HG03139 (cell line): Measurements from ENCODE around the gene SETD1B.
"Not testable (repeated sequence)": the region's sequence is repeated elsewhere in the genome, so short reads cannot be mapped to it uniquely, and the experiment has no call there.

ENCODE experiments used
- ATAC-seq: cut with Tn5 transposase; IDR thresholded peaks from one replicate; pipeline ENCODE4 v1.9.1; 2021; ENCODE audit not compliant: unreplicated experiment

SETD1B gene

DNA sequence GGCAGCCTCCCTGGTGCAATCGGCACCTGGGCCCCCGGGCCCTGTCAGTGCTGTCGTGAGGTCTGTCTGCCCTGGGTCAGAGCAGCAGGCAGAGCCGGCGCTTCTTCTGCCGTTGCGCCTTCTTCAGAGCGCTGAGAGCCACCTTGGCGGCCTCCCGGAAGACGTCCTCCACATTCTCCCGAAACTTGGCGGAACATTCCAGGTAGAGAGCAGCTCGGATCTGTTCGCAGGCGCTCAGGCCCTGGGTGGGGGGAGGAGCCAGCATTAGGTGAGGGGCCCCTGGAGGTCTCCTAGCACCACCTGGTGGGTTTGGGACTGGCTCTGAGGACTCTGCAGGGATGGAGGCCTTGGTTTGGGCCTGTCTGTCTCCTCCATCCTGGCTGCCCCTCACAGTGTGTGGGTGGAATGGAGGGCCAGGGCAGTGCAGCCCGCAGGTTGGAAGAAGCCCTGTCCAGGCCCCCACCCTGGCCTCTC lies 24.4 kb upstream of the SETD1B start:
- ATAC-seq: no peak

DNA sequence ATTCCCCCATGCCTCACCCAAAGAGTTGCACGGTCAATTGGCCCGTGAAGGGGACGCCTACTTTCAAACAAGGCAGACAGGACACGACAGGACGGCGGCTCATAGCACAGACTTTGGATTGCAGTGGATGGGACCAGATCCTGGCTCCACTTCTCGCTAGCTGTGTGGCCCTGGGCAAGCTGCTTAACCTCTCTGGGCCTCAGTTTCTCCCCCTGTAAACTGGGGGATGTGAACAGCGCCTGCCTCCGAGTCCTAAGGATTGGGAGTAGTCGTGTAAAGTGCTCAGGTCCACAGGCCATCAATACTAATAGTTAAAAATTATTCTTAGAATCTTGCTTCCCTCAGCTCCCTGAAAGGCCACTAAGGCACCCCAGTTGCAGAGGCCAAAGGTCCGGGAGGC lies 23.4 kb upstream of the SETD1B start:
- no peak for ATAC-seq

DNA sequence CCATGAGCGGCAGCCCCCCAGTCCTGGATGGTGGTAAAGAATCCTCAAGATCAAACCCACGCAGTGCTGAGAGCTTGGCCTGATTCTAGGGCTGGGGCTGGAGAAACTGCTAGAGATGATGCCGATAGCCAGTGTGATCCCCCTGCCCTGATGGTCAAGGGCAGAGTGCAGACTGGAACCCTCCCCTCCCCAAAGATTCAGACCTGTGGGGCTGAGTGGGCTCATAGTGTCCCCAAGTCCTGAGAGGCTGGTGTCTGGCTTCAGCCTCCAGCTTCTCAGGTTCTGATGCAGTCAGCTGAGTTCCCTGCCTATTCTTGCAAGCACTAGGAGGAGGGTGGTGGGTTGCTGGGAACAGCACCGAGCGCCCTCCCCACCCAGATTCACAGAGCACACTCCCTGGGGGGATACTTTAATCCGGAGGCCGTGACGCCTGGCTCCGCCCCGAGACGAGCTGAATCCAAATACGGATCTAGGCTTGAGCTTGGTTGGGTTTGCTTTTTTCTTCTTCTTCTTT lies 22.3 kb upstream of the SETD1B start:
- ATAC-seq: no peak

DNA sequence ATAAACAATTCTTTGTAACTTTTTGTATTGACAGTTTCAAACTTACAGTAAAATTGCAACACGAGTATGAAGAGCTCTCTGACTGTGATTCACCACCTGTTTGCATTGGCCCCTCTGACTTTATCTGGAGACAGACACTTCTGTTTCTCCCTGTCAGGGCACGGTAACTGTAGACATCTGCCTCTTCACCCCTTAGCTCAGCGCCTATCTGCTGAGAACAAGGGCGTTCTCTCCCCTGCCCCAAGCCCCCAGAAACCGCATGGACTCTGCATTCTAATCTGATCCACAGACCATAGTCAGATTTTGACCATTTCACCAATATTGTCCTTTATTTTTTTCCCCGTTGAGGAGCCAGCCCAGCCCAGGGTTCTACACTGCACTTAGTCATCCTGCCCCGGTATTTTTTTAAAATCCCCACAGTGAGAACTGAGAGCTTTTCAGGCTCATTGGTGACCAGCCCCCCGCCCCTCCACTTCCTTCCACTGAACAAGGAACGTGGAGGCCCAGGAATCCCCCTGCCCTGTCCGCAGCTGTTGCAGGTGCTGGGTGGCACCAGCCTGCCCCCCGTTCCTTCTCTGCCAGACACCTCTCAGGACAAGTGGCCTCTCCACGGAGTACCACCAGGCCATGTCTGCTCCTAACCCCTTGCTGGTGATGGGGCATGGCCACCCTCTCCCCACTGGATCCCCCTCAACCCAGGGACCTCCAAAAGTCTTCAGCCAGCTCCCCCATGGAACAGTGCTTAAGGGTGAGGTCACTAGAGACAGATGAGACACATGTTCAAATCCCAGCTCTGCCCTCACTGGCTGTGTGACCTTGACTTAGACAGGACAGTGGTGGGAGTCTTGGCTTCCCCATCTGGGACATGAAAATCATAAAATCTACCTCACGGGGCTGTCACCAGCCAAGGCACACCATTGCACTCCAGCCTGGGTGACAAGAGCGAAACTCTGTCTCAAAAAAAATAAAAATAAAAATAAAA lies 21.5 kb upstream of the SETD1B start:
- no peak for ATAC-seq

DNA sequence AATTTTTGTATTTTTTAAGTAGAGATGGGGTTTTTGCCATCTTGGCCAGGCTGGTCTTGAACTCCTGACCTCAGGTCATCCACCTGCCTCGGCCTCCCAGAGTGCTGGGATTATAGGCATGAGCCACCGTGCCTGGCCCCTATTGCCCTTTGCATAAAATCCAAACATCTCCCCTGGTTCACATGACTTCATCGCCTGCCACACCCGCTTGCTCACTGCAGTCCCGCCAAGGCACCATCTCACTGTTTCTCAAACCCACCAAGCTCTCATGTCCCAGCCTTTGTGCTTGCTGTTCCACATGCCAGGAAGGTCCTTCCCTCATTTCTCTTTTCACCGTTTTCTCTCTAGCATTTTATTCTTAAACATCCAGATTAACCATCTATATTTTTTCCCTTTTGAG lies 20.0 kb upstream of the SETD1B start:
- no peak for ATAC-seq

DNA sequence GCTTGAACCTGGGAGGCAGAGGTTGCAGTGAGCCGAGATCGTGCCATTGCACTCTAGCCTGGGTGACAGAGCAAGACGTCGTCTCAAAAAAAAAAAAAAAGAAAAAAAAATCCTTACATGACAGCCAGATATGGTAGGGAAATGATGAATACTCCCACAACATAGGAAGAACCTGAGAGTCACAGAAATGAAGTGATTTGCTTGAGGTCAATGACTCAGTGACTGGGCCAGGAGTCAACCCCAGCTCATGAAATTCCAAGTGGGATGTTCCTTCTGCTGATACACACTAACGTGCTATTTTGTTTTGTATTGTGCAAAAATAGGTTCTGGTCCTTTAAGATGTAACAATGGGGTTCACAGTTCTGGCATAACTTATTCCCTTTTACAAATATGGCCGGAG lies 19.3 kb upstream of the SETD1B start:
- ATAC-seq: no peak

DNA sequence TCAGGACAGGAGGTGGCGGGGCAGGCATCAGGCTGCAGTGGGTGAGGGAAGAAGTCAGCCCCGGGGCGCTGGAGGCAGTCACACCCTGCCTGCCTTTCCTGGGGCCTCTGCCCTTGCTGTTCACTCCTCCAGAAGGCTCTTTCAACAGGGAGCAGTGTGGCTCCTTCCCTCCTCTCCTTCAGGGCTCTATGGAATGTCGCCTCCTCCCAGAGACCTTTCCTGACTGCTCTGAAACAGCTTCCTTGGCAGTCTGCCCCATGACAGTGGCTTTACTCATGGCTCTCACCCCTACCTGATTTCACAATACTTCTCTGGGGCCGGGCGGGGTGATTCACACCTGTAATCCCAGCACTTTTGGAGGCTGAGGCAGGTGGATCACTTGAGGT lies 17.4 kb upstream of the SETD1B start:
- no peak for ATAC-seq

DNA sequence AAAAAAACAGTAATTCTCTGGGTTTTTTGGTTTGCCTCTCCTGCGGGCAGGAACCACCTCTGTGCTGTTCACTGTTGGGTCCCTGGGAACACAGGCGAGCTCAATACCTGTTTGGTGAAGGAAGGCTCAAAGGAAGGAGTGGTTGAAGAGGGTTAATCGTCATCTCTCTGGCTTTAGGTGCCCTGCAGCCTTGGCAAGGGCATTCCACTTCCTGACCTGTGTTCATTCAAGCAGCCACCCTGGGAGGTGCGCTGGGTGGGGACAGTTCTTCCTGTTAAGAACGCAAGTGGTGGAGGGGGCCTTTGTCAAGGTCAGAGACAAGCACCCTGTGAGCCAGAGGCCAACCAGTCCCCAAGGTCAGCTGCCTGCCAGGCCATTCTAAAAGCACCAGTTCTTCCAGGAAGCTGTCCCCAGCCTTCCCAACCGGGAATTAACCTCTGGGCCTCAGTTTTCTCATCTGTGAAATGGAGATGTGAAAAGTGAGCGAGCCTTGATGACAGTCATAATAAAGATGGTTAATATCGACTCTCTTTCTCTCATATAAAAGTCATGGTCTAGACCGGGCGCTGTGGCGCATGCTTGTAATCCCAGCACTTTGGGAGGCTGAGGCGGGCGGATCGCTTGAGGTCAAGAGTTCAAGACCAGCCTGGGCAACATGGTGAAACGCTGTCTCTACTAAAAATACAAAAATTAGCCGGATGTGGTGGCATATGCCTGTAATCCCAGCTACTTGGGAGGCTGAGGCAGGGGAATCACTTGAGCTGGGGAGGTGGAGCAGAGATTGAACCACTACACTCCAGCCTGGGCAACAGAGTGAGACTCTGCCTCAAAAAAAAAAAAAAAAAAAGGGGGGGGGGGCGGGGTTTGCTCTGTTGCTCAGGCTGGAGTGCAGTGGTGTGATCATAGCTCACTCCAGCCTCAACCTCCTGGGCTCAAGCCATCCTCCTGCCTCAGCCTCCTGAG lies 16.5 kb upstream of the SETD1B start:
- ATAC-seq: no peak

DNA sequence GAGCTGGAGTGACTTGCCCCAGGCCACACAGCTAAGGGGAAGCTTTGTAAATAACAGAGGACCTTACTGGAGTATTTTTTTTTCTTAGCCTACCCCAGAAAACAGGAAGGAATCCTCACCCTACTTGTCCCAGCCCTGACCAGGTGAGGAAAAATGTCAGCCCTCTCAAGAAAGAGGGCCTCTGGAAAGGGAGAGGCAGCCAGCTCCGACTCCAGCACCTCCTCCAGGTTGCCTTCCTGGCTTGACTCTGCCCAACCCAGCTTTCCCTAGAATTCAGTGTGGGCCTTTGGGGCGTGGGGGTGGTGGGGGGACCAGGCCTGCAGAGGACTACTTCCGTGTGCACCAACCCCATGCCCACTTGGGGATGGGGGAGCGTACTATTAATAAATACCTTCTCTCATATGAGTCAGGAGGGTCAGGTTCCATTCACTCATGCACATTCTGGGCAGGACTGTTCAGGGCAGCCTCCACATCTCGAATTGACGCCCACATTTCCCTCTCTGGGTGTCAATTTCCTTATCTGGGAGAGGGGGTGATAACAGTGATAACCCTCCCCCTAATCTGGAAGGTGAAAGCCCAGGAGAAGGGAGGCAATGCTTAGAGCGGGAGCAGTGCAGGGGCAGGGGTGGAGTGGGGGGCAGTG lies 15.5 kb upstream of the SETD1B start:
- ATAC-seq: no peak

DNA sequence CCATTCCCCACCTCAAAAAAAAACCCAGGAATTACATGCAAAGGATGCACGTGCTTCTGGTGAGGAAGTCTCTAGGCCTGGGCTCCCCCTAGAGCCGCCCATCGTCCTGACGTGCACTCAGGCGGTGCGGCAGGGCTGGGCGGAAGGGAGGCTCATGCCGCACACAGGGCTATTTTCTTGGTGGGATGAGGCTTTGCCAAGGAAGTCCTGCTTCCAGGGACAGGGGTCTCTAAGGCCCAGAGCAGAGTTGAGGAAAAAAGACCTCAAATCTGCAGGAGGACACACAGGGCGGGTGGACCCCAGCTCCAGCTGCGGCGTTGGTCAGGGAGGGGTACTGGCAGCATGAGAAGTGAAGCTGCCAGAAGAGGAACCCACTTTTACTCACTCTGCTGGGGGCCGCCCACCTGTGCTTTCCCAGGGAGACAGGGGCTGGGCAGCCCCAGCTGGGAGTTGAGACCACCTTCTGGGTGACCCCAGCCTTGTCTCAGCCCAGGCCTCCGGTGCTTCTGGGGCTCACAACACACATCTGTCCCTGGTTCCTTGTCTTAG lies 14.5 kb upstream of the SETD1B start:
- ATAC-seq: no peak

DNA sequence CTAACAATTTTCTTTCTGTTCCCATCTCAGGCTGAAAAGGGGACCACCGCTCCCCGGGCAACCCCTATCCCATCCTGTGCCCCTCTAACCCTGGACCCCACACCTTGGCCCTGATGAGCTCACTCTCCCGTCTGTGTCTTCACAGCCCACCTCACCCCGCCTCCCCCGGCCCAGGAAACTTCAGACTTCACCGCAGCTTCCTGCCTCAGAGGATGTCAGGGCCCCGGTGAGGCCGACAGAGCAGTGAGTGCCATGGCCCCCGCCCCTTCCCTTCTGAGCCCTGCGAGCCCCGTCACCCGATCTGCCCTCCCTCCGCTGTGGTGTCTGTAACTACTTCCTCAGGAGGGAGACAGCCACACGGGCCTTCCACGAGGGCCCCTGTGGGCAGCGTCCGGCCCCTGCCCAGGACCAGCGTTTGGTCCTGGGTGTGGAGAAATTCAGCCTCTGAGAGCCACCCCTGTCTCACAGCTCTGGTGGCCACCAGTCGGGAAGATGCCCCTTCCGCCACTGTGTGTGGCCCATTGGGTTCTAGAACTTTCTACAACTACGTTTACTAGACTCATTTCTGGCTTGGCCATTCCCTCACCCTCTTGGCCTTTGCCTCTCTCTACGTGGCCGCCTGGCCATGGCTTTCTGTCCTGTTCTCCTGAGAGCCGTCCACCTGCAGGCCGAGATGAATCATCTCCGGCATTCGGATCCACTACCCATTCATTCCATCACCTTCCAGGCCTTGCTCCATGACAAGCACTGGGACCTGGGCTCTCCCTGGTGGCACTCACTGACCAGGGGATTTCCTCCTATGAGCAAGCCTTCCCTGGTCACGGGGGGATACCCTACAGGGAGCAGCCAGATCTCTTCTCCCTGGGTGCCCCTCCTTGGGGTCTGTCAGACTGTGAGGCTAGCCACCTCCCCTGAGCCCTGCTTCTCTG lies 13.7 kb upstream of the SETD1B start:
- ATAC-seq: peak; percentile 42

DNA sequence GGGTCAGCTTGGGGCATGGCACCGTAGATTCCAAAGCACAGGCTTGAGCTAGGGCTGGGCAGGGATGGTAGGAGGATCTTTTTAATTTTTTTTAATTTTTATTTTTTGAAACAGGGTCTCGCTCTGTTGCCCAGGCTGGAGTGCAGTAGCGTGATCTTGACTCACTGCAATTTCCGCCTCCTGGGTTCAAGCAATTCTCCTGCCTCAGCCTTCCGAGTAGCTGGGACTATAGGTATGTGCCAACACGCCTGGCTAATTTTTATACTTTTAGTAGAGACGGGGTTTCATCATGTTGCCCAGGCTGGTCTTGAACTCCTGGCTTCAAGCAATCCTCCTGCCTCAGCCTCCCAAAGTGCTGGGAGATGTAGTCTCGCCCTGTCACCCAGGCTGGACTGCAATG lies 13.0 kb upstream of the SETD1B start:
- ATAC-seq: not testable (repeated sequence)

DNA sequence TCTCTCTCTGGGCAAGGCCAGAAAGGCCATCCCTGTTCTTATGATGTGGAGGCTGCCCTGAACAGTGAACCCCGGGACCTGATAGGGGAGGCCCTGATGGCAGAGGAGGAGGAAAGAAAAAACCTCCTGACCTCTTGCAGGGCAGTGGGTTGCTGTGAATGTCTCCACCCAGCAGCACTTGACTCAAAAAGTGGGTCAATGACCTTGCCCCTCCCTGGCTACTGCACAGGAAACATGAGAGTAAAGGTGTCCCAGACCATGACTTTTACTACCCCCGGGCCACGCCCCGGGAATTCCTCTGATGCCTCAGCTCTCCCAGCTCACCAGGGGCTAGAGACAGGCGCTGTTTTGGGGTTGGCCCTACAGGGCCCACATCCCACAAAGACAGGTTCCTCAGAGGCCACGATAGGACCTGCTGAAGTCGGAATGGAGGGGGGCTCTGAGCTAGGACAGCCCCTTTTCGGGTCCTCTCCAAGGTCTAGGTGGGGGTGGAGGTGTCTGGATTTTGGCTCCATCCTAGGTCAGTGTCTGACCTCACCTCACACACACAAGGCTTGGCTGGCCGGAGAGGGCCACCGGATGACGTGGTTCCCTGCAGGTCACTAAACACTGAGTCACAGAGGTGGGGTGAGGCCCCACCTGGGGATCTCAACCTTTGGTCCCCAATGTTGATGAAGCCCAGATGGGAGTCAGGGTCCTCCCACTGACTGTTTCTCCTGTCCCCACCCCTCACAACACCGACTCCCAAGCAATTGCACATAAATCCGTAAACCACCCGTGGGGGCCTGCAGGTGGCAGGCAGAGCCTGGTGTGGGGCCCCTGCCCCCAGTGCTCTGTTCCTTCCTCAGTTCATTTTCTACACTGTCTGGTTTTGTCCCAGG lies 11.9 kb upstream of the SETD1B start:
- ATAC-seq: no peak

DNA sequence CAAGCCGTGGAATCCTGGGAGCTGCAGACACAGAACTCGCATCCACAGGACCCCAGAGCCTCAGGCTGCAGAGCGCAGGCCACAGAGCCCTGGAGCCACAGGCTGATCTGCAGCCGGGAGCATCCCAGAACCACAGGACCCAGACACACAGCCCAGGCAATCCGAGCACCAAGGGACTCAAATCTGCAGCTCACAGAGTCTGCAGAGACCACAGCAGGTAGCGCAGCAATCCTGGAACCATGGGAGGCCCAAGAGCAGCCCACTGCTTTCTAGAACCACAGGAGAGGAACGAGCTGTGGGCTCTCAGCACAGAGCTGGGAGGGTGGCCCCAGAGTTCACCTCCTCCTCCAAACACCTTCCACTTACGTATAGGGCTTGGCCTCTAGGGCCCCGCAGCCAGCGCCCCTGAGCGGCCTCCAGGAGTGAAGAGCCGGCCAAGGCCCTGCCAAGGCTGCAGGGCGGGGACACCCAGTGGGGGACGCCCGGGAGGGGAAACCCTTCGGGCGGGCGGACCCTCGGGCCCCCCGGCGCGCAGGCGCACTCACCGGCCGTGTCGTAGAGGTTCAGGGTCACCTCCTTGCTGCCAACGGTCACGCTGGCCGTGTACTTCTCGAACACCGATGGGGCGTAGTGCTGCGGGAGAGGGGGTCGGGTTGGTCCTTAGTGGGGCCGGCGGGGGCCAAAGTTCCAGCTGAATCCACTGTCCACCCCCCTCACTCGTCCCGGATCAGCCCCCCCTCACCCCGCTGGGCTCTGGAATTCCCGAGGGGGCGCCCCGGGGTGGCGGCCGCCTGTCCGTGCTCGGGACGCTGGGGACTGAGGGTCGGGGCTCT lies 11.0 kb upstream of the SETD1B start:
- ATAC-seq: no peak

DNA sequence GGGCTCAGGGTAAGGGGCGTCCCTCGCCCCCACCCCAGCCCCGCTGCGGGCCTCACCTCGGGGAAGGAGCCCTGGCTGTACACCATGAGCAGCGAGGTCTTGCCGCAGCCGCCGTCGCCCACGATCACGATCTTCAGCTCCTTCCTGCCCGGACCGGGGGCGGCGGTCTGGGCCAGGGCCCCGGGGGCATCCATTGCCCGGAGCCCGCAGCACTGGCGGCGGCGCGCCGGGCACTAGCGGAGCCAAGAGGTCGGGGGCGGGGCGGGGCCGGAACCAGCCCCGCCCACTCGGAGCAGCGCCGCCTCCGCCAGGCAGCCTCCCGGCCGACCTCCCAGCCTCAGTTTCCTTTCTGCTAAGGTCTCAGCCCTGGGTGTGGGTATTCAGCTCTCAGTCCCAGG lies 10.4 kb upstream of the SETD1B start, which contains the start of gene RHOF:
Gene RHOF, minus strand, starts transcription at position 249 of the 398 bp plus-strand sequence. Its CDS starts 55 bp downstream, at position 194.
- peak; percentile 9 for ATAC-seq

DNA sequence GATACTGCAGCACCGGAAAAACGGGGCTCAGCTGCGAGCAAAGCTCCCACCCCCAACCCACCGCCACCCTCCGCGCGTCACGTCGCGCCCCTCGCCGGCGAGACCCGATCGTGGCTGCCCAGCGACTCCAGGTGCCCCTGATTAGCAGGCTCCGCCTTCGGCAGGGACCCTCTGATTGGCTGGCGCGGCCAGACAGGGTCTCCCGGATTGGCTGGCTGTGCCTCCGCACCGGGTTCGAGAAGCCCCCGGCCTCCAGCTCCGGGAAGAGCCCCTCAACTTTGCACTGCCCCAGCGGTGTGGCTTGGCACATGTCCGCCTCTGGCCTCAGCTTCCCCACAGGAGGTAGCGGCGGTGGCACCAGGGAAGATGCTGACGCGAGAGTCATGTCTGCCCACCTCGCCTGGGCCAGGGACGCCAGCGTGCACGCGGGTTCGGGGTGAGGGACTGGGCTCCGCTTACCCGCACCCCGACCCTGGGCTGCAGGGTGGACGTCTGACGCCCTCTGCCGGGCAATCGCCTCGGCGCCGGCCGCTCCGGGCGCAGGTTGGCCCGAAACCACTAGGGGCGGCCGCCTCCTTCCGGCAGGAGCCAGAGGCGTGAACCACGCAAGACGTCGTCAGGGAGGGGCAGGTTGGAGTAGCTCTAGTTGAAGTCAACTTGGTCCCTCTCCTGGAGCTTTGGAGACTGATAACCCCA lies 9.8 kb upstream of the SETD1B start:
- peak; percentile 35 for ATAC-seq

DNA sequence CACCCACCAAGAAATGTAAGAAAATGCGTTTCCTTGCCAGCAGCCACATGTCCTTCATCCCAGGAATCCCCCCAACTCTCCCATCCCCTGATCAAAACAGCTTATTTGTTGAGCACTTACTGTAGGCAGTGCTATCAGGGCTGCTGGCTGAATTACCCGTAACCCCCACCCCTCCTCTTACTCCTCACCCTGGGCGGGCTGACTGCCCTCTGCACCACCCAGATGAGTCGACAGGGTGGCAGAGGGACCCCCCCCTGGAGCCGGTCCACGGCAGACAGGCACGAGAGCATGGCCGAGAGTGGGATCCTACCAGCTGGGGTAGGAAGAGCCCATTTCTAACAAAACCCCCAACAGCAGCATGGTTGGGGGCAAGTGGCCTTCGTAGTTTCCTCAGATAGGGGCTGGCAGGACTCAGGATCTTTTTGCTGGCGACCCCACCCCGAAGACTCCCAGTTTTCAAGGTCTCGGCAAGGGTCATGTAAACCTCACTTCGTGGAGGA lies 9.2 kb upstream of the SETD1B start:
- ATAC-seq: no peak
